GM23248 (cell line): ENCODE measurements around the gene C5.

Source experiments
- EZH2 ChIP-seq: fragments of 200-600 bp; sonication (generic); IDR thresholded peaks from 2 replicates; pipeline ENCODE4 v1.6.1; 2018; ENCODE audit warnings: antibody characterized with exemption, mild to moderate bottlenecking; ENCODE audit not compliant: insufficient read depth, poor library complexity, severe bottlenecking
- EZH2phosphoT487 ChIP-seq: fragments of 200-600 bp; sonication (generic); IDR thresholded peaks from 2 replicates; pipeline ENCODE4 v1.6.1; 2018; ENCODE audit warnings: antibody characterized with exemption, moderate library complexity, mild to moderate bottlenecking, low read depth; ENCODE audit not compliant: insufficient read depth

DNA sequence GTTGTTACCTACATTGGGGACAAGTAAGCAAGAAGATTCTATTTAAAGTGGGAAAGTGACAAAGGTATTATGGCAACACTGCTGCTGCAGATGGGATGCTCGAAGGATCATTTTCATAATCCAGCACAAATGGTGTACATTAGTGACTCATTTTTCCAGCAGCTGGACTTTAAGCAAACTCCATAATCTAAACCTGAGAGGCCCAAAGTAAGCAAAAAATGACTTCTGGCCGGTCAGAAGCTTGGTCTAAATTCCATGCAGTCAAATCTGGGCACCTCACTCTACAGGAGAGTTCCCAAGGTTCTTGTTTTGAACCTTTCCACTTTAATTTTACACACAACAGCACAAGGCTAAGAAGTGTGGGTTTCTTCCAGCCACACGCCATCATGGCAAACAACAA is 79.8 kb downstream of the C5 start:
- TF ChIP-seq EZH2phosphoT487 (no peak), EZH2 (no peak)
